ENCODE data around the gene PTGFRN.
"Not testable (repeated sequence)": the region's sequence is repeated elsewhere in the genome, so short reads cannot be mapped to it uniquely, and the experiment has no call there.

PTGFRN gene

GRCh38 chr1:116971258-116971860 lies 61.6 kb downstream of the PTGFRN start:
- H3K36me3 ChIP-seq (ENCODE audit: control insufficient read depth, insufficient read depth, low read length): no peaks in the 10 kb centered on the region
- no peaks in the 10 kb centered on the region for H3K9me3 ChIP-seq (ENCODE audit: control insufficient read depth, low read length)

GRCh38 chr1:116971965-116972673 lies 62.4 kb downstream of the PTGFRN start:
- Histone ChIP-seq H3K27me3 (ENCODE audit: control insufficient read depth, insufficient read depth, low read length) (no peaks in the 10 kb centered on the region), H3K4me3 (ENCODE audit: low read length) (no peak overlapping the region), H3K4me1 (ENCODE audit: control insufficient read depth, insufficient read depth, low read length) (no peaks in the 10 kb centered on the region), H3K36me3 (ENCODE audit: control insufficient read depth, insufficient read depth, low read length) (no peaks in the 10 kb centered on the region), H3K9ac (ENCODE audit: low read length) (no peak overlapping the region), H3K9me3 (ENCODE audit: control insufficient read depth, low read length) (no peaks in the 10 kb centered on the region)

More at GRCh38 chr1:116971258-116971860, 61.6 kb downstream of the PTGFRN start:
- Histone ChIP-seq H3K27me3 (ENCODE audit: control insufficient read depth, insufficient read depth, low read length) (no peaks in the 10 kb centered on the region), H3K9ac (ENCODE audit: low read length) (no peak overlapping the region), H3K4me3 (ENCODE audit: low read length) (no peak overlapping the region), H3K4me1 (ENCODE audit: control insufficient read depth, insufficient read depth, low read length) (no peaks in the 10 kb centered on the region)

- Histone ChIP-seq H3K9me3 (ENCODE audit: control insufficient read depth, low read length) (no peaks in the 10 kb centered on the region), H3K4me3 (ENCODE audit: low read length) (no peak overlapping the region), H3K27me3 (ENCODE audit: control insufficient read depth, insufficient read depth, low read length) (no peaks in the 10 kb centered on the region), H3K36me3 (ENCODE audit: control insufficient read depth, insufficient read depth, low read length) (no peaks in the 10 kb centered on the region), H3K9ac (ENCODE audit: low read length) (no peak overlapping the region), H3K4me1 (ENCODE audit: control insufficient read depth, insufficient read depth, low read length) (no peaks in the 10 kb centered on the region)
Measured at GRCh38 chr1:116972674-116973030, 62.9 kb downstream of the PTGFRN start.

GRCh38 chr1:116980309-116980708 lies 70.6 kb downstream of the PTGFRN start:
- H3K9ac ChIP-seq (ENCODE audit: low read length); H3K4me3 ChIP-seq (ENCODE audit: low read length); H3K36me3 ChIP-seq (ENCODE audit: control insufficient read depth, insufficient read depth, low read length); H3K27me3 ChIP-seq (ENCODE audit: control insufficient read depth, insufficient read depth, low read length); H3K9me3 ChIP-seq (ENCODE audit: control insufficient read depth, low read length): not testable (repeated sequence)
- peaks cover 21% of the 10 kb centered on the region for H3K4me1 ChIP-seq (ENCODE audit: control insufficient read depth, insufficient read depth, low read length)

GRCh38 chr1:116981521-116982037 lies 71.9 kb downstream of the PTGFRN start:
- H3K36me3 ChIP-seq (ENCODE audit: control insufficient read depth, insufficient read depth, low read length): no peaks in the 10 kb centered on the region
- H3K9ac ChIP-seq (ENCODE audit: low read length): no peak overlapping the region
- H3K9me3 ChIP-seq (ENCODE audit: control insufficient read depth, low read length): no peaks in the 10 kb centered on the region
- H3K4me1 ChIP-seq (ENCODE audit: control insufficient read depth, insufficient read depth, low read length): peaks cover 21% of the 10 kb centered on the region
- H3K27me3 ChIP-seq (ENCODE audit: control insufficient read depth, insufficient read depth, low read length): no peaks in the 10 kb centered on the region
- no peak overlapping the region for H3K4me3 ChIP-seq (ENCODE audit: low read length)

- no peak overlapping the region for H3K4me3 ChIP-seq (ENCODE audit: low read length)
- H3K4me1 ChIP-seq (ENCODE audit: control insufficient read depth, insufficient read depth, low read length): peaks cover 21% of the 10 kb centered on the region
- no peak overlapping the region for H3K9ac ChIP-seq (ENCODE audit: low read length)
- H3K27me3 ChIP-seq (ENCODE audit: control insufficient read depth, insufficient read depth, low read length): no peaks in the 10 kb centered on the region
- H3K36me3 ChIP-seq (ENCODE audit: control insufficient read depth, insufficient read depth, low read length): no peaks in the 10 kb centered on the region
- no peaks in the 10 kb centered on the region for H3K9me3 ChIP-seq (ENCODE audit: control insufficient read depth, low read length)
Measured at GRCh38 chr1:116982319-116983004, 72.7 kb downstream of the PTGFRN start.

- Histone ChIP-seq H3K9ac (ENCODE audit: low read length) (no peak overlapping the region), H3K9me3 (ENCODE audit: control insufficient read depth, low read length) (no peaks in the 10 kb centered on the region), H3K27me3 (ENCODE audit: control insufficient read depth, insufficient read depth, low read length) (no peaks in the 10 kb centered on the region), H3K36me3 (ENCODE audit: control insufficient read depth, insufficient read depth, low read length) (no peaks in the 10 kb centered on the region), H3K4me1 (ENCODE audit: control insufficient read depth, insufficient read depth, low read length) (peaks cover 21% of the 10 kb centered on the region), H3K4me3 (ENCODE audit: low read length) (no peak overlapping the region)
Measured at GRCh38 chr1:116983112-116983511, 73.4 kb downstream of the PTGFRN start.

GRCh38 chr1:116983678-116984077 lies 74.0 kb downstream of the PTGFRN start:
- Histone ChIP-seq H3K9me3 (ENCODE audit: control insufficient read depth, low read length) (no peaks in the 10 kb centered on the region), H3K4me3 (ENCODE audit: low read length) (no peak overlapping the region), H3K36me3 (ENCODE audit: control insufficient read depth, insufficient read depth, low read length) (no peaks in the 10 kb centered on the region), H3K9ac (ENCODE audit: low read length) (no peak overlapping the region), H3K4me1 (ENCODE audit: control insufficient read depth, insufficient read depth, low read length) (peaks cover 25% of the 10 kb centered on the region), H3K27me3 (ENCODE audit: control insufficient read depth, insufficient read depth, low read length) (no peaks in the 10 kb centered on the region)

- peaks cover 29% of the 10 kb centered on the region for H3K4me1 ChIP-seq (ENCODE audit: control insufficient read depth, insufficient read depth, low read length)
- no peak overlapping the region for H3K4me3 ChIP-seq (ENCODE audit: low read length)
- no peaks in the 10 kb centered on the region for H3K9me3 ChIP-seq (ENCODE audit: control insufficient read depth, low read length)
- no peaks in the 10 kb centered on the region for H3K27me3 ChIP-seq (ENCODE audit: control insufficient read depth, insufficient read depth, low read length)
- H3K9ac ChIP-seq (ENCODE audit: low read length): no peak overlapping the region
- H3K36me3 ChIP-seq (ENCODE audit: control insufficient read depth, insufficient read depth, low read length): no peaks in the 10 kb centered on the region
Measured at GRCh38 chr1:116984406-116985160, 74.9 kb downstream of the PTGFRN start.

- H3K36me3 ChIP-seq (ENCODE audit: control insufficient read depth, insufficient read depth, low read length): no peaks in the 10 kb centered on the region
- no peak overlapping the region for H3K9ac ChIP-seq (ENCODE audit: low read length)
- H3K27me3 ChIP-seq (ENCODE audit: control insufficient read depth, insufficient read depth, low read length): no peaks in the 10 kb centered on the region
- no peak overlapping the region for H3K4me3 ChIP-seq (ENCODE audit: low read length)
- H3K9me3 ChIP-seq (ENCODE audit: control insufficient read depth, low read length): no peaks in the 10 kb centered on the region
- H3K4me1 ChIP-seq (ENCODE audit: control insufficient read depth, insufficient read depth, low read length): peaks cover 23% of the 10 kb centered on the region
Measured at GRCh38 chr1:116986421-116987255, 76.9 kb downstream of the PTGFRN start.

GRCh38 chr1:116987256-116987555 lies 77.5 kb downstream of the PTGFRN start:
- no peak overlapping the region for H3K9ac ChIP-seq (ENCODE audit: low read length)
- peaks cover 17% of the 10 kb centered on the region for H3K4me1 ChIP-seq (ENCODE audit: control insufficient read depth, insufficient read depth, low read length)
- H3K36me3 ChIP-seq (ENCODE audit: control insufficient read depth, insufficient read depth, low read length): no peaks in the 10 kb centered on the region
- H3K4me3 ChIP-seq (ENCODE audit: low read length): no peak overlapping the region
- H3K9me3 ChIP-seq (ENCODE audit: control insufficient read depth, low read length): no peaks in the 10 kb centered on the region
- H3K27me3 ChIP-seq (ENCODE audit: control insufficient read depth, insufficient read depth, low read length): no peaks in the 10 kb centered on the region
